GM19467 (cell line): ENCODE results near the gene CHRDL2.

Experiments used
- ATAC-seq: cut with Tn5 transposase; IDR thresholded peaks from one replicate; pipeline ENCODE4 v1.9.1; 2021; ENCODE audit warnings: mild to moderate bottlenecking, moderate library complexity; ENCODE audit not compliant: unreplicated experiment

The CHRDL2 gene

DNA sequence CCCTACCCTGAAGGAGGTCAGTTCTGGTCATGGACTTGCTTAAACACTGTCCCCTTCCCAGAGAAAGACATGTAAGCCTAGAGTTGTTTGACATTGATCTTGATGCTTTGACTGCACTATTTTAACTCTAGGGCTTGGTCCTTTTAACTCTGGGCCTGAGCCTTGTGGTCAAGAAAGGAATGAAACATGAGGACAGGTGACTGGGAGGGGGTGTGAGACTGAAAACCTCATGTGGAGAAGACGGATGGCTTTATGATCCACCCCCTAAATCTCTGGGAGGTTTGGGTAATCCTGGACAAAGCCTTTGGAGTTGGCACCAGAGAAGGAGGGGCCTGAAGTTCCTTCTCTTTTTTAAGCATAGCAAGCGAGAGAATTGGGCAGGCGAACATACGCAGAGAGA lies 17.5 kb downstream of the CHRDL2 start:
- no peak for ATAC-seq

- ATAC-seq: no peak
These were observed 20.8 kb downstream of the CHRDL2 start for GRCh38 chr11:74710281-74710938.

- ATAC-seq: no peak
These were observed 22.1 kb downstream of the CHRDL2 start for GRCh38 chr11:74709175-74709574.

- ATAC-seq: no peak
These were observed 23.4 kb downstream of the CHRDL2 start for GRCh38 chr11:74707602-74708510.

DNA sequence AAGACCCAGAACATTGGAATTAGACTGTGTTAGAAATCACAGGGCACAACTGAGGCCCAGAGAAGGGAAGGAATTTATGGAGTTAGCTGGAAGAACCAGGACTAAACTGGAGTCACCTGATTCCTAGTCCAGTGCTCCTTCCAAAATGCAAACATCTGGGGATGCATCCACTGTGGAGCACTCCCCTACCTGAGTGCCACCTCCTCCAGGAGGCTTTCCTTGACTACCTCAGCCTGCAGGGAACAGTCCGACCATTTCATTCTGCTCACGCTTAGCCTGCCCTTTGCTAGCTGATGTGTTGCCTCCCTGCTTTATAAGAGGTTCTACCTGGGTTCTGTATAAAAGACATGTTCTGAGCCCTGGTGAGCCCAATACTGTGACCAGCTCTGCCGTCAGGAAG lies 24.0 kb downstream of the CHRDL2 start:
- ATAC-seq: no peak

GRCh38 chr11:74703211-74703610 lies 28.0 kb downstream of the CHRDL2 start:
- ATAC-seq: no peak

GRCh38 chr11:74702383-74703007 lies 28.7 kb downstream of the CHRDL2 start:
- ATAC-seq: no peak

DNA sequence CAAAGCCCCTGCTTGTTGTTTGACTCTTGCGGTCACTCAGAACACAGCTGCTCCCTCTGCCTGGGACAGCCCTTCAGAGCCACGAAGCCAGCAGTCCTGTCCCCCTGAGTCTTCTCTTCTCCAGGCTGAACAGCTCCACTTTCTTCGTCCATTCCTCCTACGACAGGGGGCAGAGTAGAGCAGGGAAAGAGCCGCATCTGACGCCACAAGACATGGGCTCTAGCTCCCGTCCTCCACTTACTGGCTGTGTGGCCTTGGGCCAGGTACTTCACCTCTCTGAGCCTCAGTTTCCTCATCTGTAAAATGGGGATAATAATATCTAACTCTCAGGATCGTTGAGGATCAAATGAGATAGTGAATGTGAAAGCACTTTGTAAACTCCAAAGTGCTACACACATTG lies 29.9 kb downstream of the CHRDL2 start:
- ATAC-seq: no peak

- ATAC-seq: no peak
These were observed 31.4 kb downstream of the CHRDL2 start for GRCh38 chr11:74699615-74700396.

DNA sequence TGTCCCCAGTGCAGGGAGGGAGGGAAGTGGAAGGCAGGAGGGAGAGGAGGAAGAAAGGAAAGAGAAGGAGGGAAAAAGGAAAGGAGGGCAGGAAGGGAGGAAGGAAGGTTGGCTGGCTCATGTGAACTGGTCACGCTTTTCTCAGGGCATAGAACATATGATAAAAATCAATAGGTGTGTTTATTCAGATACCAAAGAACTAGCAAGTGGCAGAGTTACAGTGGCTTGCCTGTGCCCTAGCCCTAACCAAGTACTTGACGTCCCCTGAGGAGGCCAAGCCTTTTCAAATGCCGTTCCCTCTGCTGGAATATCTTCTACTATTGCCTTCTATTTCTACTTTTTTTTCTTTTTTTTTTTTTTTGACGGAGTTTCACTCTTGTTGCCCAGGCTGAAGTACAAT lies 33.5 kb downstream of the CHRDL2 start:
- no peak for ATAC-seq

DNA sequence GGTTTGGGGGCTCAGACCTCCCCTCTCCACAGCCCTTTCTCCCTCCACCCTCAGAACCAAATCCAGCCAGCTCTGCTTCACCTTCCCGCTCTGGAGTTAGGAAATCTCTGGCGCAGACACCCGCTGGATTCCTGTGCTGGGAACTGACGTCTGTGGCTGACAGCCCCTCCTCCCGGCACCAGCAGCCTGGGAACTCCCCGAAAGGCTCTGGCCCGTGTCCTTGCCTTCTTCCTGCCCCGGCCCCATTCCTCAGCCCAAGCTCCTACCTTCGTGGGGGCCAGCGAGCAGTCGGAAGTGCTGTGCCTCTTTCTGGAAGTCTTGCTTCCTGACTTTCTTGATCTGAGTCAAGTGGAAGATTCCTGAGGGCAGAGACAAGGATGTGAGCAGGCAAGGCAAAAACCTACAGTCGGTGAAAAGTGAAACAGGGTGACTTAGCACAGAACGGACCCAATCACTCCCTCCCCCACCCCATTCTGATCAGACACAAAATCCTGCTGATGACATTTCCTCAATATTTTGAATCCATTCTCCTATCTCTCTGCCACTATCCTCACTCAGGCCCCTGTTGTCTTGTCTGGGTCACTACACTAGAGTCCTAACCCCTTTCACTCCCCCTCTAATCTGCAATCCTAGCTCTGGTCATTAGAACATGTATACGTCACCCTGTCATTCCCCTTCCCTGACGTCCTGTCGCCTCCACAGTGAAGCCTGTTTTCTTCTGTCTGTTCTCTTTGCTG lies 34.1 kb downstream of the CHRDL2 start:
- ATAC-seq: no peak

GRCh38 chr11:74696500-74696899 lies 34.7 kb downstream of the CHRDL2 start:
- ATAC-seq: no peak

- no peak for ATAC-seq
These were observed 35.4 kb downstream of the CHRDL2 start for GRCh38 chr11:74695705-74696280.

GRCh38 chr11:74694136-74694930 lies 36.9 kb downstream of the CHRDL2 start:
- no peak for ATAC-seq

- no peak for ATAC-seq
These were observed 37.7 kb downstream of the CHRDL2 start for GRCh38 chr11:74693531-74693930.

DNA sequence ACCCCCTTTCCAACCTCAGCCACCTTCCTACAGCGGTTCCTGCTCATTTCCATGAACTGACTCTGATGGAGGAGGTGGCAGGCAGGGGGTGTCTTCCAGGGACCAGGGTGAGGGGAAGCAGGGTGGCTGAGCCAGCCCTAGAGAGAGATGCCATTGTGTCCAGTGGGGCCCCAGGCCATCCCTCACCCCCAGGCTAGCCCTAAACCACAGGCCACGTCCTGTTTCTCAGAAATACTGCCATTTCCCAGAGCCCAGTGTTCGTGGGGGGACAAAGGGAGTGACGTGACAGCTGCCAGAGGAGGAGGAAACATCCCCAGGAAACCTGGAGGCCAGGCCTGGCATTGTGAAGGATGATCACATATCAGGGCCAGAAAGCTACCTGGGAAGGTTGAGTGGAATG lies 39.5 kb downstream of the CHRDL2 start:
- no peak for ATAC-seq

DNA sequence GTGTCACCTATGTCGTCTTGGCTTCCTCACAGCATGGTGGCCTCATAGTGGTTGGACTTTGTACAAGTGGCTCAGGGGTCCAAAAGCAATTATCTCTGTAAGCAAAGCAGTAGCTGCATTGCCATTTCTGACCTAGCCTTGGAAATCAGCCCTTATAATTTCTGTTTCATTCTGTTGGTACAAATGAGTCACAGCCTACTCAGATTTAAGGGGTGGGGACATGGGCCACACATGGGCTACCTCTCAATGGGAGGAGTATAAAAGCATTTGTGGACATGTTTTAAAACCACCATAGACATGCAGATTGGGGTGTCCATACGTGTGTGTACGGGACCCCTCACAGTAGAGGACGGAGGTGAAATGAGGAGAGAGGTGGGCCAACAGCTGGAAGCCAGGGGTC lies 41.6 kb downstream of the CHRDL2 start:
- ATAC-seq: no peak

GRCh38 chr11:74687237-74688023 lies 43.8 kb downstream of the CHRDL2 start:
- no peak for ATAC-seq
